H1 (cell line): ENCODE data around the gene S100A8.
"Not testable (repeated sequence)": the region's sequence is repeated elsewhere in the genome, so short reads cannot be mapped to it uniquely, and the experiment has no call there.

Source experiments
- CHD2 ChIP-seq: IDR thresholded peaks from 2 replicates; pipeline ENCODE4 v1.6.1; 2012; ENCODE audit warnings: low read length, improper control_type of control experiment
- EZH2 ChIP-seq: fragments of 200-600 bp; sonication (generic); IDR thresholded peaks from 2 replicates; pipeline ENCODE4 v1.7.1; 2012; ENCODE audit warnings: low read depth, mild to moderate bottlenecking, moderate library complexity, low read length, inconsistent platforms; ENCODE audit not compliant: severe bottlenecking
- HDAC2 ChIP-seq, 2 experiments: fragments of 300-600 bp in 1 of 2; sonication (generic) in 1 of 2; IDR thresholded peaks; 2 replicates each; pipeline ENCODE4 v1.6.1; 2011 to 2012; ENCODE audit warnings: low read depth in 2 of 2, low read length in 2 of 2, mild to moderate bottlenecking in 2 of 2, moderate library complexity in 2 of 2, borderline replicate concordance in 1 of 2, inconsistent platforms in 1 of 2
- JUND ChIP-seq: IDR thresholded peaks from 2 replicates; pipeline ENCODE4 v1.6.1; 2011; ENCODE audit warnings: mild to moderate bottlenecking, improper control_type of control experiment, low read length
- POLR2A ChIP-seq, 2 experiments: IDR thresholded peaks; 1 replicate in 1 of 2; 2 replicates in 1 of 2; pipeline ENCODE4 v1.6.1; 2011; ENCODE audit warnings: low read depth in 2 of 2, low read length in 2 of 2, mild to moderate bottlenecking in 2 of 2; ENCODE audit errors: control extremely low read depth in 1 of 2
- POLR2AphosphoS5 ChIP-seq: IDR thresholded peaks from 2 replicates; pipeline ENCODE4 v1.6.1; 2011; ENCODE audit warnings: low read depth, low read length
- RAD21 ChIP-seq, 2 experiments: IDR thresholded peaks in 1 of 2; conservative IDR thresholded peaks in 1 of 2; 2 replicates each; pipeline ENCODE4 v1.6.1; 2011; ENCODE audit warnings: low read depth in 2 of 2, low read length in 2 of 2, improper control_type of control experiment in 1 of 2, inconsistent platforms in 1 of 2, mild to moderate bottlenecking in 1 of 2, moderate library complexity in 1 of 2
- SAP30 ChIP-seq: fragments of 300-600 bp; sonication (generic); IDR thresholded peaks from 2 replicates; pipeline ENCODE4 v1.7.1; 2012; ENCODE audit warnings: low read length, moderate library complexity, mild to moderate bottlenecking, inconsistent platforms; ENCODE audit not compliant: insufficient read depth, insufficient replicate concordance
- SIN3A ChIP-seq, 2 experiments: IDR thresholded peaks in 1 of 2; conservative IDR thresholded peaks in 1 of 2; 2 replicates each; pipeline ENCODE4 v1.6.1; 2011 to 2012; ENCODE audit warnings: low read length in 2 of 2, improper control_type of control experiment in 1 of 2, low read depth in 1 of 2, mild to moderate bottlenecking in 1 of 2
- TBP ChIP-seq: IDR thresholded peaks from 2 replicates; pipeline ENCODE4 v1.6.1; 2011; ENCODE audit warnings: low read depth, low read length, improper control_type of control experiment
- ZNF274 ChIP-seq: IDR thresholded peaks from 2 replicates; pipeline ENCODE4 v1.7.0; 2012; ENCODE audit warnings: low read length, borderline replicate concordance; ENCODE audit errors: extremely low read depth
- TF ChIP-seq, protein P1 (sequence below), 3 experiments: IDR thresholded peaks; 1 replicate in 2 of 3; 2 replicates in 1 of 3; pipeline versions ENCODE4 v1.5.1 to v1.6.1; 2011; ENCODE audit warnings: low read length in 3 of 3, mild to moderate bottlenecking in 3 of 3, inconsistent platforms in 2 of 3, low read depth in 1 of 3, moderate library complexity in 1 of 3; ENCODE audit not compliant: insufficient read depth in 1 of 3; ENCODE audit errors: control extremely low read depth in 1 of 3
- TF ChIP-seq, protein P2 (sequence below): IDR thresholded peaks from 2 replicates; pipeline ENCODE4 v1.6.1; 2012; ENCODE audit warnings: inconsistent platforms
- TF ChIP-seq, protein P3 (sequence below): IDR thresholded peaks from 2 replicates; pipeline ENCODE4 v1.6.1; 2011; ENCODE audit warnings: low read length, improper control_type of control experiment

- not testable (repeated sequence) for TF ChIP-seq POLR2A (IDR thresholded peaks at IDR 0.05; ENCODE audit: control extremely low read depth in 1 of 2, low read depth in 2 of 2, low read length in 2 of 2); SAP30; RAD21 (IDR thresholded peaks at IDR 0.05 in 1 of 2, conservative IDR thresholded peaks at IDR 0.05 in 1 of 2; ENCODE audit: low read depth in 2 of 2, low read length in 2 of 2); ZNF274; POLR2AphosphoS5; EZH2; TBP; SIN3A (conservative IDR thresholded peaks at IDR 0.05 in 1 of 2, IDR thresholded peaks at IDR 0.05 in 1 of 2; ENCODE audit: low read depth in 1 of 2, low read length in 2 of 2); HDAC2 (IDR thresholded peaks at IDR 0.05; ENCODE audit: borderline replicate concordance in 1 of 2, low read depth in 2 of 2, low read length in 2 of 2); JUND; CHD2
- TF ChIP-seq, protein P1, sequence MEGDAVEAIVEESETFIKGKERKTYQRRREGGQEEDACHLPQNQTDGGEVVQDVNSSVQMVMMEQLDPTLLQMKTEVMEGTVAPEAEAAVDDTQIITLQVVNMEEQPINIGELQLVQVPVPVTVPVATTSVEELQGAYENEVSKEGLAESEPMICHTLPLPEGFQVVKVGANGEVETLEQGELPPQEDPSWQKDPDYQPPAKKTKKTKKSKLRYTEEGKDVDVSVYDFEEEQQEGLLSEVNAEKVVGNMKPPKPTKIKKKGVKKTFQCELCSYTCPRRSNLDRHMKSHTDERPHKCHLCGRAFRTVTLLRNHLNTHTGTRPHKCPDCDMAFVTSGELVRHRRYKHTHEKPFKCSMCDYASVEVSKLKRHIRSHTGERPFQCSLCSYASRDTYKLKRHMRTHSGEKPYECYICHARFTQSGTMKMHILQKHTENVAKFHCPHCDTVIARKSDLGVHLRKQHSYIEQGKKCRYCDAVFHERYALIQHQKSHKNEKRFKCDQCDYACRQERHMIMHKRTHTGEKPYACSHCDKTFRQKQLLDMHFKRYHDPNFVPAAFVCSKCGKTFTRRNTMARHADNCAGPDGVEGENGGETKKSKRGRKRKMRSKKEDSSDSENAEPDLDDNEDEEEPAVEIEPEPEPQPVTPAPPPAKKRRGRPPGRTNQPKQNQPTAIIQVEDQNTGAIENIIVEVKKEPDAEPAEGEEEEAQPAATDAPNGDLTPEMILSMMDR (IDR thresholded peaks at IDR 0.05; ENCODE audit: control extremely low read depth in 1 of 3, insufficient read depth in 1 of 3, low read depth in 1 of 3, low read length in 3 of 3) = not testable (repeated sequence)
- TF ChIP-seq, protein P2, sequence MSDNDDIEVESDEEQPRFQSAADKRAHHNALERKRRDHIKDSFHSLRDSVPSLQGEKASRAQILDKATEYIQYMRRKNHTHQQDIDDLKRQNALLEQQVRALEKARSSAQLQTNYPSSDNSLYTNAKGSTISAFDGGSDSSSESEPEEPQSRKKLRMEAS = not testable (repeated sequence)
- TF ChIP-seq, protein P3, sequence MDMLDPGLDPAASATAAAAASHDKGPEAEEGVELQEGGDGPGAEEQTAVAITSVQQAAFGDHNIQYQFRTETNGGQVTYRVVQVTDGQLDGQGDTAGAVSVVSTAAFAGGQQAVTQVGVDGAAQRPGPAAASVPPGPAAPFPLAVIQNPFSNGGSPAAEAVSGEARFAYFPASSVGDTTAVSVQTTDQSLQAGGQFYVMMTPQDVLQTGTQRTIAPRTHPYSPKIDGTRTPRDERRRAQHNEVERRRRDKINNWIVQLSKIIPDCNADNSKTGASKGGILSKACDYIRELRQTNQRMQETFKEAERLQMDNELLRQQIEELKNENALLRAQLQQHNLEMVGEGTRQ = not testable (repeated sequence)
Measured at GRCh38 chr1:153347049-153347448, 43.8 kb downstream of the S100A8 start.
